ENCODE measurements around the gene G0S2. TPM values are rescaled to one million over a fixed set of nuclear protein-coding genes. Genes with fewer than 3 reads are reported as not detected.

G0S2 gene
- total and polyA plus RNA-seq, 10 of the 15 experiments (the other 5 are each of a cell fraction or from before 2014, with no cell fraction given), result 0.07 to 0.51 (median 0.23) TPM

- peaks cover 0 to 3% of the 10 kb centered on the region in 2 experiments; a peak in 3 of 4 replicates for H3K27me3 ChIP-seq (replicated peaks in 1 of 2; ENCODE audit: control insufficient read depth in 2 of 2, insufficient read depth in 2 of 2, low read length in 1 of 2)
- intact Hi-C loops (cut with micrococcal nuclease; ENCODE audit: unreplicated experiment) (loop anchor here (10.0 kb wide), 1 partner anchor 1854 kb away; no protein-coding TSS in a partner anchor), in situ Hi-C loops (cut with MboI) (no loop called here)
- no peaks in the 10 kb centered on the region; the same call in 1 of the 2 replicates for H4K20me1 ChIP-seq (ENCODE audit: control insufficient read depth, insufficient read depth)
- TF ChIP-seq USF1 (IDR thresholded peaks at IDR 0.05; ENCODE audit: borderline replicate concordance, extremely low read length, insufficient read depth, low read depth, low read length) (no peak), MEF2B (IDR thresholded peaks at IDR 0.05; ENCODE audit: partially characterized antibody, poor library complexity, severe bottlenecking) (no peak), MXI1 (IDR thresholded peaks at IDR 0.05; ENCODE audit: low read depth, low read length) (no peak), YY1 (IDR thresholded peaks at IDR 0.05; ENCODE audit: low read depth, low read length) (no peak), CHD2 (IDR thresholded peaks at IDR 0.05; ENCODE audit: borderline replicate concordance, low read depth, low read length) (no peak), RB1 (IDR thresholded peaks at IDR 0.05; ENCODE audit: borderline replicate concordance) (no peak), MYC (IDR thresholded peaks at IDR 0.05; ENCODE audit: insufficient read depth, insufficient read length, insufficient replicate concordance, low read length, severe bottlenecking) (no peak), SMARCA5 (IDR thresholded peaks at IDR 0.05) (no peak), YBX1 (IDR thresholded peaks at IDR 0.05) (no peak)
- TF ChIP-seq, protein P1, sequence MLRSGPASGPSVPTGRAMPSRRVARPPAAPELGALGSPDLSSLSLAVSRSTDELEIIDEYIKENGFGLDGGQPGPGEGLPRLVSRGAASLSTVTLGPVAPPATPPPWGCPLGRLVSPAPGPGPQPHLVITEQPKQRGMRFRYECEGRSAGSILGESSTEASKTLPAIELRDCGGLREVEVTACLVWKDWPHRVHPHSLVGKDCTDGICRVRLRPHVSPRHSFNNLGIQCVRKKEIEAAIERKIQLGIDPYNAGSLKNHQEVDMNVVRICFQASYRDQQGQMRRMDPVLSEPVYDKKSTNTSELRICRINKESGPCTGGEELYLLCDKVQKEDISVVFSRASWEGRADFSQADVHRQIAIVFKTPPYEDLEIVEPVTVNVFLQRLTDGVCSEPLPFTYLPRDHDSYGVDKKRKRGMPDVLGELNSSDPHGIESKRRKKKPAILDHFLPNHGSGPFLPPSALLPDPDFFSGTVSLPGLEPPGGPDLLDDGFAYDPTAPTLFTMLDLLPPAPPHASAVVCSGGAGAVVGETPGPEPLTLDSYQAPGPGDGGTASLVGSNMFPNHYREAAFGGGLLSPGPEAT (IDR thresholded peaks at IDR 0.05; ENCODE audit: low read depth), result no peak
- CTCF ChIA-PET, result interaction anchor here (1.3 kb wide), 1 partner anchor 27 kb away, joined by 4 read pairs; the partner anchor contains the start of gene LAMB3
- H3K9me3 ChIP-seq (replicated peaks; ENCODE audit: control insufficient read depth, insufficient read depth, low read length), result no peaks in the 10 kb centered on the region
- no peak for ATAC-seq
- no peak for DNase-seq (ENCODE audit: low read depth, low spot score)
- WGBS (ENCODE audit: insufficient coverage, insufficient replicate concordance, low lambda C conversion rate, missing lambda C conversion rate), result 11% methylated on average over 4 of the region's 4 CpGs
- BruUV-seq (replicated peaks), result no TSS peak
- H3K4me1 ChIP-seq (ENCODE audit: control insufficient read depth, insufficient read depth, low read length), result peaks cover 4% of the 10 kb centered on the region
- no peak overlapping the region for H3K4me2 ChIP-seq (ENCODE audit: control insufficient read depth, insufficient read depth)
- no peak overlapping the region for H3K9ac ChIP-seq (ENCODE audit: control insufficient read depth, insufficient read depth, low read length)
- H3K79me2 ChIP-seq (ENCODE audit: control insufficient read depth, insufficient read depth, low read length), result no peaks in the 10 kb centered on the region
- no peak for FAIRE-seq
- no peak overlapping the region for H2AFZ ChIP-seq (ENCODE audit: control insufficient read depth, low read depth, low read length)
- no peak overlapping the region for H3K27ac ChIP-seq (ENCODE audit: control insufficient read depth, insufficient read depth)
- no peak overlapping the region for H3K4me3 ChIP-seq
- RAD21 ChIA-PET (ENCODE audit: unreplicated experiment), result interaction anchor here (0.9 to 1.0 kb wide), 2 partner anchors 13 to 77 kb away, joined by 3 read pairs; partner anchors contain the start of gene TRAF3IP3
- no peaks in the 10 kb centered on the region for H3K36me3 ChIP-seq (ENCODE audit: control insufficient read depth in 2 of 2, insufficient read depth in 2 of 2, low read length in 1 of 2)
- SMC1A ChIA-PET (ENCODE audit: uncharacterized antibody, unreplicated experiment), result interaction anchor here (0.7 to 10.1 kb wide), 2 partner anchors 25 to 37 kb away, joined by 3 to 261 read pairs; partner anchors contain the start of gene LAMB3
- POLR2A ChIA-PET, result interaction anchor here (1.3 kb wide), 1 partner anchor 30 kb away, joined by 3 read pairs; no protein-coding TSS in a partner anchor
Measured at GRCh38 chr1:209678981-209679539, 3.8 kb downstream of the G0S2 start.

Measured in GM12878 (cell line).